Liver (tissue), 3 donors: ENCODE results near the gene NKAIN2.

Experiments used
- ATF3 ChIP-seq: IDR thresholded peaks from 2 replicates; pipeline ENCODE4 v1.6.1; 2016; ENCODE audit warnings: antibody characterized with exemption
- CTCF ChIP-seq: fragments of 150-350 bp; IDR thresholded peaks from 2 replicates; pipeline ENCODE4 v1.5.1; 2017; ENCODE audit warnings: improper control_type of control experiment, low read depth, low read length; ENCODE audit not compliant: missing input control
- GABPA ChIP-seq, 2 donors: IDR thresholded peaks in 1 of 2; conservative IDR thresholded peaks in 1 of 2; 2 replicates each; pipeline ENCODE4 v1.6.1; 2016; ENCODE audit warnings: antibody characterized with exemption in 2 of 2, mild to moderate bottlenecking in 1 of 2, moderate library complexity in 1 of 2
- RAD21 ChIP-seq, 2 donors: IDR thresholded peaks; 2 replicates each; pipeline ENCODE4 v1.6.1; 2016; ENCODE audit warnings: antibody characterized with exemption in 2 of 2, mild to moderate bottlenecking in 2 of 2
- donor health status: healthy.
- donor health status: healthy.

GRCh38 chr6:124027392-124027791, 223.7 kb downstream of the NKAIN2 start:
- TF ChIP-seq GABPA (IDR thresholded peaks at IDR 0.05 in 1 of 2, conservative IDR thresholded peaks at IDR 0.05 in 1 of 2): no peak
- TF ChIP-seq CTCF: no peak
- TF ChIP-seq RAD21 (IDR thresholded peaks at IDR 0.05): no peak
- no peak for TF ChIP-seq ATF3
